Measurements from ENCODE around the gene OCA2. TPM values are rescaled to one million over a fixed set of nuclear protein-coding genes. Genes with fewer than 3 reads are reported as not detected.

Gene OCA2
- total and polyA plus RNA-seq, 2 of the 8 experiments (the other 6 are each of a cell fraction or from before 2014, with no cell fraction given), result 0.20 TPM

DNA sequence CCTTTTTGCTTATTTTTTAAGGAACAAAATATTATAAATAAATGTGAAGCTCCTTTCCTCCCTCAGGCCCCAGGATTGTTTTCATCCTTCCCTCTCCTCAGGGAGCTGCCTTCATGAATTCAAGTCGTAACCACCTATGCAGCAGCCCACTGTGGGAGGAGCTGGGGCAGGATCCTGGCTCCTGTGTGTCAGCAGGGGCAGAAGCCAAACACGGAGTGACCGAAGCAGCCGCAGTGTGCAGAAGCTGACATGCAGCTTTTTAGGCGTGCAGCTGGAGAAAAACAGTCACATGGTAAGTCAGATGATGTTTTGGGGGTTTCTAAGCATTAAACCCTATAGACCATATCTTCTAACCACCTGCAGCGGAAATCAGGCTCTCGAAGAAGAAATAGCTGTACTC is 231.3 kb downstream of the OCA2 start:
- Histone ChIP-seq H3K27ac (ENCODE audit: low read depth, low read length) (no peak overlapping the region), H3K79me2 (ENCODE audit: control insufficient read depth in 1 of 2, insufficient read depth in 2 of 2, low read length in 2 of 2) (no peaks in the 10 kb centered on the region), H2BK5ac (ENCODE audit: low read depth, low read length) (no peak overlapping the region), H3K14ac (ENCODE audit: insufficient read length) (no peak overlapping the region), H3K23ac (ENCODE audit: insufficient read length) (no peak overlapping the region), H4K91ac (replicated peaks; ENCODE audit: insufficient read length, low read length) (no peak overlapping the region), H3K36me3 (ENCODE audit: control insufficient read depth in 2 of 4, insufficient read depth in 4 of 4, low read length in 3 of 4) (no peaks in the 10 kb centered on the region), H3K4ac (replicated peaks; ENCODE audit: insufficient read length, low read depth, low read length) (no peak overlapping the region), H2AK5ac (ENCODE audit: low read depth, low read length) (no peak overlapping the region), H2BK12ac (ENCODE audit: low read depth, low read length) (no peak overlapping the region), H2BK15ac (ENCODE audit: low read length) (no peak overlapping the region), H3K4me3 (ENCODE audit: extremely low read depth in 1 of 4, insufficient read depth in 2 of 4, low read depth in 3 of 4, low read length in 4 of 4) (no peak overlapping the region), H2BK20ac (ENCODE audit: low read length) (no peak overlapping the region), H4K20me1 (replicated peaks in 1 of 2; ENCODE audit: control insufficient read depth in 1 of 2, insufficient read depth in 2 of 2, low read length in 2 of 2) (no peaks in the 10 kb centered on the region), H3K18ac (ENCODE audit: extremely low read depth, low read length) (no peak overlapping the region), H3K79me1 (ENCODE audit: low read depth, low read length) (no peaks in the 10 kb centered on the region; the same call in 1 of the 2 replicates), H3K4me1 (replicated peaks in 1 of 4; ENCODE audit: control insufficient read depth in 3 of 4, insufficient read depth in 4 of 4, low read length in 3 of 4) (no peaks in the 10 kb centered on the region; a peak in 1 of 7 replicates), H3K9me3 (ENCODE audit: insufficient read depth in 2 of 2, low read depth in 1 of 2, low read length in 1 of 2) (no peaks in the 10 kb centered on the region), H2AFZ (ENCODE audit: low read length) (no peak overlapping the region), H3K27me3 (replicated peaks in 1 of 4; ENCODE audit: control insufficient read depth in 3 of 4, extremely low read depth in 1 of 4, insufficient read depth in 3 of 4, low read length in 3 of 4) (no peaks in the 10 kb centered on the region), H2BK120ac (replicated peaks; ENCODE audit: low read depth, low read length) (no peak overlapping the region), H3K23me2 (ENCODE audit: low read depth, low read length) (no peaks in the 10 kb centered on the region), H4K8ac (ENCODE audit: extremely low read depth, insufficient read depth, low read length) (no peak overlapping the region), H3K4me2 (ENCODE audit: insufficient read depth in 1 of 2, low read depth in 2 of 2, low read length in 2 of 2) (no peak overlapping the region), H4K5ac (ENCODE audit: insufficient read length, low read depth, low read length) (no peak overlapping the region), H3K9ac (replicated peaks in 1 of 4; ENCODE audit: extremely low read depth in 1 of 4, low read depth in 3 of 4, low read length in 3 of 4) (no peak overlapping the region), H3K56ac (replicated peaks; ENCODE audit: insufficient read length, low read depth, low read length) (no peak overlapping the region)
- FAIRE-seq, result no peak
- 78% methylated on average over 7 of the region's 7 CpGs; no CpG with 5 or more reads in 1 of the 2 experiments for WGBS, 2 experiments (ENCODE audit: extremely low coverage in 1 of 2, insufficient coverage in 1 of 2, insufficient read length in 1 of 2, insufficient replicate concordance in 2 of 2, low coverage in 1 of 2, low lambda C conversion rate in 2 of 2, missing lambda C conversion rate in 1 of 2)
- ChIA-PET POLR2A (ENCODE audit: partially characterized antibody) (no interaction called here), CTCF (ENCODE audit: partially characterized antibody) (interaction anchor here (1.2 kb wide), 1 partner anchor 12 kb away, joined by 3 read pairs; no protein-coding TSS in a partner anchor)
- DNase-seq (ENCODE audit: low read depth in 1 of 2, low spot score in 2 of 2), result peak in 1 of 2 experiments; percentile 34
- TF ChIP-seq GTF2F1 (IDR thresholded peaks at IDR 0.05; ENCODE audit: borderline replicate concordance, low read depth, low read length) (no peak), GABPA (IDR thresholded peaks at IDR 0.05; ENCODE audit: borderline replicate concordance, insufficient read depth, low read length) (no peak), RFX5 (IDR thresholded peaks at IDR 0.05; ENCODE audit: borderline replicate concordance, low read depth, low read length) (no peak), EGR1 (IDR thresholded peaks at IDR 0.05; ENCODE audit: borderline replicate concordance, low read depth, low read length) (no peak), PHF8 (conservative IDR thresholded peaks at IDR 0.05; ENCODE audit: low read depth, low read length) (no peak), BCL11A (IDR thresholded peaks at IDR 0.05; ENCODE audit: low read depth in 2 of 2, low read length in 2 of 2) (no peak), CEBPB (IDR thresholded peaks at IDR 0.05; ENCODE audit: low read depth, low read length) (no peak), CHD2 (IDR thresholded peaks at IDR 0.05; ENCODE audit: low read length) (no peak), KDM5A (IDR thresholded peaks at IDR 0.05; ENCODE audit: low read length) (no peak), SP2 (IDR thresholded peaks at IDR 0.05; ENCODE audit: low read length) (no peak), JUN (IDR thresholded peaks at IDR 0.05; ENCODE audit: low read depth, low read length) (no peak), FOSL1 (IDR thresholded peaks at IDR 0.05; ENCODE audit: insufficient read depth, low read depth, low read length) (no peak), BACH1 (IDR thresholded peaks at IDR 0.05; ENCODE audit: low read length) (no peak), ZNF274 (IDR thresholded peaks at IDR 0.05; ENCODE audit: borderline replicate concordance, extremely low read depth, low read length) (no peak)
- TF ChIP-seq, protein P1, sequence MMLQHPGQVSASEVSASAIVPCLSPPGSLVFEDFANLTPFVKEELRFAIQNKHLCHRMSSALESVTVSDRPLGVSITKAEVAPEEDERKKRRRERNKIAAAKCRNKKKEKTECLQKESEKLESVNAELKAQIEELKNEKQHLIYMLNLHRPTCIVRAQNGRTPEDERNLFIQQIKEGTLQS (IDR thresholded peaks at IDR 0.05; ENCODE audit: insufficient read depth, low read depth, low read length), result no peak

Measured in H1 (cell line).